ENCODE measurements around the gene NCKAP5.
"Not testable (repeated sequence)": the region's sequence is repeated elsewhere in the genome, so short reads cannot be mapped to it uniquely, and the experiment has no call there.

The NCKAP5 gene

GRCh38 chr2:132844585-132844984 is 723.7 kb downstream of the NCKAP5 start:
- DNase-seq (ENCODE audit: low read depth in 2 of 3, low spot score in 1 of 3): no peak

- no peak for DNase-seq (ENCODE audit: low read depth in 2 of 3, low spot score in 1 of 3)
Measured at GRCh38 chr2:132837769-132838168, 730.5 kb downstream of the NCKAP5 start.

- DNase-seq (ENCODE audit: low read depth in 2 of 3, low spot score in 1 of 3): no peak
Measured at GRCh38 chr2:132830321-132830827, 737.9 kb downstream of the NCKAP5 start.

- DNase-seq (ENCODE audit: low read depth in 2 of 3, low spot score in 1 of 3): no peak
Measured at GRCh38 chr2:132825601-132826000, 742.7 kb downstream of the NCKAP5 start.

GRCh38 chr2:132824716-132825115 is 743.5 kb downstream of the NCKAP5 start:
- DNase-seq (ENCODE audit: low read depth in 2 of 3, low spot score in 1 of 3): no peak

- no peak for DNase-seq (ENCODE audit: low read depth in 2 of 3, low spot score in 1 of 3)
Measured at GRCh38 chr2:132816234-132816633, 752.0 kb downstream of the NCKAP5 start.

GRCh38 chr2:132815516-132815915 is 752.7 kb downstream of the NCKAP5 start:
- DNase-seq (ENCODE audit: low read depth in 2 of 3, low spot score in 1 of 3): no peak

- DNase-seq (ENCODE audit: low read depth in 2 of 3, low spot score in 1 of 3): no peak
Measured at GRCh38 chr2:132814651-132815050, 753.6 kb downstream of the NCKAP5 start.

- DNase-seq (ENCODE audit: low read depth in 2 of 3, low spot score in 1 of 3): no peak
Measured at GRCh38 chr2:132813422-132813821, 754.8 kb downstream of the NCKAP5 start.

- no peak for DNase-seq (ENCODE audit: low read depth in 2 of 3, low spot score in 1 of 3)
Measured at GRCh38 chr2:132811148-132811915, 756.9 kb downstream of the NCKAP5 start.

- DNase-seq (ENCODE audit: low read depth in 2 of 3, low spot score in 1 of 3): not testable (repeated sequence)
Measured at GRCh38 chr2:132809962-132810361, 758.3 kb downstream of the NCKAP5 start.

GRCh38 chr2:132804051-132804450 is 764.2 kb downstream of the NCKAP5 start:
- DNase-seq (ENCODE audit: low read depth in 2 of 3, low spot score in 1 of 3): no peak

GRCh38 chr2:132798341-132798740 is 769.9 kb downstream of the NCKAP5 start:
- DNase-seq (ENCODE audit: low read depth in 2 of 3, low spot score in 1 of 3): no peak

- DNase-seq (ENCODE audit: low read depth in 2 of 3, low spot score in 1 of 3): no peak
Measured at GRCh38 chr2:132797556-132797955, 770.7 kb downstream of the NCKAP5 start.

GRCh38 chr2:132797071-132797470 is 771.2 kb downstream of the NCKAP5 start:
- DNase-seq (ENCODE audit: low read depth in 2 of 3, low spot score in 1 of 3): no peak

- no peak for DNase-seq (ENCODE audit: low read depth in 2 of 3, low spot score in 1 of 3)
Measured at GRCh38 chr2:132795220-132795619, 773.0 kb downstream of the NCKAP5 start.

GRCh38 chr2:132793532-132793931 is 774.7 kb downstream of the NCKAP5 start:
- DNase-seq (ENCODE audit: low read depth in 2 of 3, low spot score in 1 of 3): no peak

- DNase-seq (ENCODE audit: low read depth in 2 of 3, low spot score in 1 of 3): no peak
Measured at GRCh38 chr2:132790207-132790785, 778.0 kb downstream of the NCKAP5 start.

- DNase-seq (ENCODE audit: low read depth in 2 of 3, low spot score in 1 of 3): no peak
Measured at GRCh38 chr2:132789066-132789465, 779.2 kb downstream of the NCKAP5 start.

- no peak for DNase-seq (ENCODE audit: low read depth in 2 of 3, low spot score in 1 of 3)
Measured at GRCh38 chr2:132788310-132788838, 779.9 kb downstream of the NCKAP5 start.

GRCh38 chr2:132783883-132784282 is 784.4 kb downstream of the NCKAP5 start:
- no peak for DNase-seq (ENCODE audit: low read depth in 2 of 3, low spot score in 1 of 3)

GRCh38 chr2:132782176-132782783 is 786.0 kb downstream of the NCKAP5 start:
- no peak for DNase-seq (ENCODE audit: low read depth in 2 of 3, low spot score in 1 of 3)
